Esophagus muscularis mucosa (tissue), 4 donors: ENCODE data around the gene FAM110A.

Source experiments
- CTCF ChIP-seq, 3 experiments: fragments of 200-600 bp in 2 of 3; fragments of 450-650 bp in 1 of 3; sonication (generic) in 2 of 3; IDR thresholded peaks; one replicate each; pipeline ENCODE4 v1.5.1; 2017 to 2019; ENCODE audit warnings: antibody characterized with exemption in 3 of 3, mild to moderate bottlenecking in 2 of 3, moderate library complexity in 1 of 3
- EP300 ChIP-seq: sonication (generic); formaldehyde crosslinking; IDR thresholded peaks from one replicate; pipeline ENCODE4 v1.6.1; 2017; ENCODE audit warnings: antibody characterized with exemption
- POLR2A ChIP-seq: fragments of 450-650 bp; IDR thresholded peaks from one replicate; pipeline ENCODE4 v1.6.1; 2017; ENCODE audit warnings: antibody characterized with exemption, moderate library complexity, mild to moderate bottlenecking, low read depth

GRCh38 chr20:881783-882144 lies 48.2 kb downstream of the FAM110A start:
- TF ChIP-seq CTCF (IDR thresholded peaks at IDR 0.05), result no peak
- TF ChIP-seq POLR2A, result no peak
- no peak for TF ChIP-seq EP300
